BLaER1 (cell line): ENCODE measurements around the gene OLFM2.

Experiments
- H3K27ac ChIP-seq: shearing (Covaris generic); formaldehyde crosslinking; 2 replicates; pipeline ENCODE4 v1.8.1; 2022
- H3K27me3 ChIP-seq: shearing (Covaris generic); formaldehyde crosslinking; 2 replicates; pipeline ENCODE4 v1.8.1; 2022
- H3K36me3 ChIP-seq: shearing (Covaris generic); formaldehyde crosslinking; 2 replicates; pipeline ENCODE4 v1.8.1; 2022
- H3K4me1 ChIP-seq: shearing (Covaris generic); formaldehyde crosslinking; 2 replicates; pipeline ENCODE4 v1.8.1; 2022
- H3K4me2 ChIP-seq: shearing (Covaris generic); formaldehyde crosslinking; 2 replicates; pipeline ENCODE4 v1.8.1; 2022
- H3K4me3 ChIP-seq: shearing (Covaris generic); formaldehyde crosslinking; 2 replicates; pipeline ENCODE4 v1.8.1; 2022
- H3K9ac ChIP-seq: shearing (Covaris generic); formaldehyde crosslinking; 2 replicates; pipeline ENCODE4 v1.8.1; 2022
- H3K9me3 ChIP-seq: shearing (Covaris generic); formaldehyde crosslinking; 2 replicates; pipeline ENCODE4 v1.8.1; 2022
- H4K20me1 ChIP-seq: shearing (Covaris generic); formaldehyde crosslinking; 2 replicates; pipeline ENCODE4 v1.8.1; 2022
- Cebpa-rat ChIP-seq: shearing (Covaris generic); IDR thresholded peaks from 2 replicates; pipeline ENCODE4 v1.8.1; 2022

The OLFM2 gene

GRCh38 chr19:9936326-9937000 lies at the start of gene OLFM2:
TSS of gene OLFM2 (minus strand) at chr19:9936515. CDS start at chr19:9936366, 149 bp downstream.
- no peak within 1 kb of the TSS for H3K27ac ChIP-seq
- H3K9me3 ChIP-seq = peaks cover 7% of the 10 kb centered on the region
- peaks cover 23% of the 10 kb centered on the region for H3K4me1 ChIP-seq
- no peaks in the 10 kb centered on the region for H3K36me3 ChIP-seq
- H3K9ac ChIP-seq = no peak within 1 kb of the TSS
- H3K4me3 ChIP-seq = peak within 1 kb of the TSS; percentile 59
- H3K27me3 ChIP-seq = peaks cover 30% of the 10 kb centered on the region
- TF ChIP-seq Cebpa-rat = no peak
- no peaks in the 10 kb centered on the region for H4K20me1 ChIP-seq
- peak within 1 kb of the TSS; percentile 73 for H3K4me2 ChIP-seq

GRCh38 chr19:9981406-9982260 lies 45.3 kb upstream of the OLFM2 start:
- Histone ChIP-seq H4K20me1 (no peaks in the 10 kb centered on the region), H3K9ac (no peak overlapping the region), H3K36me3 (no peaks in the 10 kb centered on the region), H3K27ac (no peak overlapping the region), H3K9me3 (no peaks in the 10 kb centered on the region), H3K27me3 (no peaks in the 10 kb centered on the region), H3K4me2 (no peak overlapping the region), H3K4me1 (no peaks in the 10 kb centered on the region), H3K4me3 (no peak overlapping the region)
- TF ChIP-seq Cebpa-rat = no peak

- Histone ChIP-seq H3K4me3 (no peak overlapping the region), H3K27ac (no peak overlapping the region), H4K20me1 (no peaks in the 10 kb centered on the region), H3K4me2 (no peak overlapping the region), H3K9ac (no peak overlapping the region), H3K4me1 (no peaks in the 10 kb centered on the region), H3K27me3 (no peaks in the 10 kb centered on the region), H3K9me3 (no peaks in the 10 kb centered on the region), H3K36me3 (no peaks in the 10 kb centered on the region)
- TF ChIP-seq Cebpa-rat = no peak
Observed at GRCh38 chr19:9972103-9972502, 35.8 kb upstream of the OLFM2 start.

GRCh38 chr19:9971166-9971897 lies 35.0 kb upstream of the OLFM2 start:
- H3K36me3 ChIP-seq = no peaks in the 10 kb centered on the region
- no peaks in the 10 kb centered on the region for H3K27me3 ChIP-seq
- H3K9me3 ChIP-seq = no peaks in the 10 kb centered on the region
- no peaks in the 10 kb centered on the region for H3K4me1 ChIP-seq
- H3K4me3 ChIP-seq = no peak overlapping the region
- no peak for TF ChIP-seq Cebpa-rat
- H3K4me2 ChIP-seq = no peak overlapping the region
- H3K9ac ChIP-seq = no peak overlapping the region
- no peak overlapping the region for H3K27ac ChIP-seq
- no peaks in the 10 kb centered on the region for H4K20me1 ChIP-seq

GRCh38 chr19:9970481-9970880 lies 34.2 kb upstream of the OLFM2 start:
- Histone ChIP-seq H4K20me1 (no peaks in the 10 kb centered on the region), H3K9ac (no peak overlapping the region), H3K36me3 (no peaks in the 10 kb centered on the region), H3K27me3 (no peaks in the 10 kb centered on the region), H3K27ac (no peak overlapping the region), H3K9me3 (no peaks in the 10 kb centered on the region), H3K4me3 (no peak overlapping the region), H3K4me2 (no peak overlapping the region), H3K4me1 (no peaks in the 10 kb centered on the region)
- no peak for TF ChIP-seq Cebpa-rat

- H3K36me3 ChIP-seq = no peaks in the 10 kb centered on the region
- H3K4me3 ChIP-seq = no peak overlapping the region
- H3K27ac ChIP-seq = no peak overlapping the region
- TF ChIP-seq Cebpa-rat = no peak
- H3K27me3 ChIP-seq = no peaks in the 10 kb centered on the region
- no peaks in the 10 kb centered on the region for H3K4me1 ChIP-seq
- no peak overlapping the region for H3K9ac ChIP-seq
- no peaks in the 10 kb centered on the region for H3K9me3 ChIP-seq
- no peak overlapping the region for H3K4me2 ChIP-seq
- H4K20me1 ChIP-seq = no peaks in the 10 kb centered on the region
Observed at GRCh38 chr19:9969688-9969975, 33.3 kb upstream of the OLFM2 start.

GRCh38 chr19:9968820-9969687 lies 32.7 kb upstream of the OLFM2 start:
- no peak overlapping the region for H3K9ac ChIP-seq
- H3K4me1 ChIP-seq = no peaks in the 10 kb centered on the region
- no peaks in the 10 kb centered on the region for H3K9me3 ChIP-seq
- no peaks in the 10 kb centered on the region for H4K20me1 ChIP-seq
- H3K4me2 ChIP-seq = no peak overlapping the region
- no peak overlapping the region for H3K27ac ChIP-seq
- no peak for TF ChIP-seq Cebpa-rat
- no peaks in the 10 kb centered on the region for H3K36me3 ChIP-seq
- H3K27me3 ChIP-seq = no peaks in the 10 kb centered on the region
- H3K4me3 ChIP-seq = no peak overlapping the region

GRCh38 chr19:9967326-9967725 lies 31.0 kb upstream of the OLFM2 start:
- no peak for TF ChIP-seq Cebpa-rat

GRCh38 chr19:9966448-9966847 lies 30.1 kb upstream of the OLFM2 start:
- Histone ChIP-seq H3K4me2 (no peak overlapping the region), H3K36me3 (no peaks in the 10 kb centered on the region), H3K9ac (no peak overlapping the region), H3K27ac (no peak overlapping the region), H4K20me1 (no peaks in the 10 kb centered on the region), H3K4me1 (no peaks in the 10 kb centered on the region), H3K4me3 (no peak overlapping the region), H3K9me3 (no peaks in the 10 kb centered on the region), H3K27me3 (no peaks in the 10 kb centered on the region)
- TF ChIP-seq Cebpa-rat = no peak

More at GRCh38 chr19:9967326-9967725, 31.0 kb upstream of the OLFM2 start:
- no peaks in the 10 kb centered on the region for H4K20me1 ChIP-seq
- H3K4me1 ChIP-seq = no peaks in the 10 kb centered on the region
- no peak overlapping the region for H3K27ac ChIP-seq
- no peak overlapping the region for H3K9ac ChIP-seq
- no peaks in the 10 kb centered on the region for H3K9me3 ChIP-seq
- H3K27me3 ChIP-seq = no peaks in the 10 kb centered on the region
- no peaks in the 10 kb centered on the region for H3K36me3 ChIP-seq
- H3K4me2 ChIP-seq = no peak overlapping the region
- H3K4me3 ChIP-seq = no peak overlapping the region
